Lower leg skin (tissue), 3 donors: ENCODE measurements around the gene NR1H4.

Source experiments
- POLR2A ChIP-seq, 2 donors: fragments of 450-650 bp; IDR thresholded peaks; one replicate each; pipeline ENCODE4 v1.6.1; 2016 to 2017; ENCODE audit warnings: antibody characterized with exemption in 2 of 2, mild to moderate bottlenecking in 1 of 2, moderate library complexity in 1 of 2
- TF ChIP-seq, protein P1 (sequence below), 3 donors: fragments of 450-650 bp; IDR thresholded peaks; one replicate each; pipeline ENCODE4 v1.5.1; 2016; ENCODE audit warnings: antibody characterized with exemption in 3 of 3, mild to moderate bottlenecking in 3 of 3, moderate library complexity in 2 of 3

DNA sequence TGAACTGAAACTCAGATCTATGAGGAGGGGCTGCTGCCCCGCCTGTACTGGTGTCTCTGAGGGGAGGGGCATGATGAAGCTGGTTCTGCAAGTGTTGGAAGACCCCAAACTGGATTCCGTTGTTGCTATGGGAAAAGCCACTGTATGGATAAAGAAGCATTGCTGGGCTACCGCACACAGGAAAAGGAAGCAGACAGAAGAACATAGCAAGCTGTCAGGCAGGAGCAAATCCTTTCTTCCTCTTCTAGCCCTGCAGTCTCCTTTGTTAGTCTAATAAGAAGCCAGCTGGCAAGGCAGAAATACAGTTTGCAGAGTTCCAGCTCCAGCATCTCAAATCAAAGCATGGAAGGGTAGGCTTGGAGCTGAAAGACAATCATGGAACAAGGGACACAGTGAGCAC, 26.3 kb upstream of the NR1H4 start:
- TF ChIP-seq, protein P1, sequence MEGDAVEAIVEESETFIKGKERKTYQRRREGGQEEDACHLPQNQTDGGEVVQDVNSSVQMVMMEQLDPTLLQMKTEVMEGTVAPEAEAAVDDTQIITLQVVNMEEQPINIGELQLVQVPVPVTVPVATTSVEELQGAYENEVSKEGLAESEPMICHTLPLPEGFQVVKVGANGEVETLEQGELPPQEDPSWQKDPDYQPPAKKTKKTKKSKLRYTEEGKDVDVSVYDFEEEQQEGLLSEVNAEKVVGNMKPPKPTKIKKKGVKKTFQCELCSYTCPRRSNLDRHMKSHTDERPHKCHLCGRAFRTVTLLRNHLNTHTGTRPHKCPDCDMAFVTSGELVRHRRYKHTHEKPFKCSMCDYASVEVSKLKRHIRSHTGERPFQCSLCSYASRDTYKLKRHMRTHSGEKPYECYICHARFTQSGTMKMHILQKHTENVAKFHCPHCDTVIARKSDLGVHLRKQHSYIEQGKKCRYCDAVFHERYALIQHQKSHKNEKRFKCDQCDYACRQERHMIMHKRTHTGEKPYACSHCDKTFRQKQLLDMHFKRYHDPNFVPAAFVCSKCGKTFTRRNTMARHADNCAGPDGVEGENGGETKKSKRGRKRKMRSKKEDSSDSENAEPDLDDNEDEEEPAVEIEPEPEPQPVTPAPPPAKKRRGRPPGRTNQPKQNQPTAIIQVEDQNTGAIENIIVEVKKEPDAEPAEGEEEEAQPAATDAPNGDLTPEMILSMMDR (IDR thresholded peaks at IDR 0.05): no peak
- no peak for TF ChIP-seq POLR2A (IDR thresholded peaks at IDR 0.05)
